Nephron (organoid): ENCODE measurements around the gene RHOB.

ENCODE experiments used
- H3K27ac Mint-ChIP-seq, 3 experiments: 2 replicates each; pipeline ENCODE4 v1.8.0; 2020; ENCODE audit warnings: mixed read lengths in 3 of 3, mild to moderate bottlenecking in 2 of 3, moderate library complexity in 1 of 3
- H3K27me3 Mint-ChIP-seq: 2 replicates; pipeline ENCODE4 v1.8.0; 2021; ENCODE audit warnings: low read depth, mild to moderate bottlenecking, moderate library complexity, mixed read lengths
- H3K36me3 Mint-ChIP-seq: 2 replicates; pipeline ENCODE4 v1.8.0; 2020; ENCODE audit warnings: low read depth, mixed read lengths
- H3K4me1 Mint-ChIP-seq: 2 replicates; pipeline ENCODE4 v1.8.0; 2020; ENCODE audit warnings: mixed read lengths
- H3K4me3 Mint-ChIP-seq, 3 experiments: 2 replicates each; pipeline ENCODE4 v1.8.0; 2020; ENCODE audit warnings: mild to moderate bottlenecking in 3 of 3, mixed read lengths in 3 of 3, moderate library complexity in 2 of 3
- H3K9me3 Mint-ChIP-seq: 2 replicates; pipeline ENCODE4 v1.8.0; 2020; ENCODE audit warnings: mixed read lengths
- CTCF ChIP-seq, 3 experiments: fragments of 200-600 bp; sonication (generic); IDR thresholded peaks; one replicate each; pipeline ENCODE4 v1.5.0; 2021; ENCODE audit warnings: antibody characterized with exemption in 3 of 3; ENCODE audit not compliant: unreplicated experiment in 3 of 3

RHOB gene

GRCh38 chr2:20465716-20466394 lies 19.0 kb downstream of the RHOB start:
- no peak overlapping the region for H3K4me3 Mint-ChIP-seq
- no peaks in the 10 kb centered on the region for H3K36me3 Mint-ChIP-seq
- peaks cover 12% of the 10 kb centered on the region for H3K9me3 Mint-ChIP-seq
- no peak for TF ChIP-seq CTCF (IDR thresholded peaks at IDR 0.05; ENCODE audit: unreplicated experiment in 3 of 3)
- H3K27ac Mint-ChIP-seq: peak overlapping the region; percentile 30 to 51 (median 46)
- H3K4me1 Mint-ChIP-seq: peaks cover 13% of the 10 kb centered on the region
- H3K27me3 Mint-ChIP-seq: peaks cover 10% of the 10 kb centered on the region

GRCh38 chr2:20467789-20468548 lies 21.1 kb downstream of the RHOB start:
- H3K4me3 Mint-ChIP-seq: no peak overlapping the region
- peaks cover 13% of the 10 kb centered on the region for H3K4me1 Mint-ChIP-seq
- H3K27me3 Mint-ChIP-seq: peaks cover 14% of the 10 kb centered on the region

GRCh38 chr2:20468549-20469500 lies 22.0 kb downstream of the RHOB start:
- no peak for TF ChIP-seq CTCF (IDR thresholded peaks at IDR 0.05; ENCODE audit: unreplicated experiment in 3 of 3)
- H3K27me3 Mint-ChIP-seq: peaks cover 15% of the 10 kb centered on the region
- no peak overlapping the region for H3K27ac Mint-ChIP-seq
- H3K4me1 Mint-ChIP-seq: peaks cover 13% of the 10 kb centered on the region
- H3K9me3 Mint-ChIP-seq: no peaks in the 10 kb centered on the region
- H3K4me3 Mint-ChIP-seq: no peak overlapping the region
- H3K36me3 Mint-ChIP-seq: no peaks in the 10 kb centered on the region

More at GRCh38 chr2:20467789-20468548, 21.1 kb downstream of the RHOB start:
- no peak for TF ChIP-seq CTCF (IDR thresholded peaks at IDR 0.05; ENCODE audit: unreplicated experiment in 3 of 3)
- no peak overlapping the region for H3K27ac Mint-ChIP-seq
- no peaks in the 10 kb centered on the region for H3K9me3 Mint-ChIP-seq
- H3K36me3 Mint-ChIP-seq: no peaks in the 10 kb centered on the region

GRCh38 chr2:20469595-20469994 lies 22.7 kb downstream of the RHOB start:
- Mint-ChIP-seq H3K4me3 (no peak overlapping the region), H3K27me3 (peaks cover 12% of the 10 kb centered on the region), H3K36me3 (no peaks in the 10 kb centered on the region), H3K27ac (no peak overlapping the region), H3K9me3 (no peaks in the 10 kb centered on the region), H3K4me1 (peaks cover 17% of the 10 kb centered on the region)
- TF ChIP-seq CTCF (IDR thresholded peaks at IDR 0.05; ENCODE audit: unreplicated experiment in 3 of 3): no peak

- no peak overlapping the region for H3K4me3 Mint-ChIP-seq
- no peaks in the 10 kb centered on the region for H3K36me3 Mint-ChIP-seq
- H3K9me3 Mint-ChIP-seq: no peaks in the 10 kb centered on the region
- H3K27me3 Mint-ChIP-seq: peaks cover 13% of the 10 kb centered on the region
- peaks cover 20% of the 10 kb centered on the region for H3K4me1 Mint-ChIP-seq
- no peak overlapping the region for H3K27ac Mint-ChIP-seq
- no peak for TF ChIP-seq CTCF (IDR thresholded peaks at IDR 0.05; ENCODE audit: unreplicated experiment in 3 of 3)
Measured at GRCh38 chr2:20470211-20470610, 23.3 kb downstream of the RHOB start.
